ENCODE data around the gene HYAL2. TPM values are rescaled to one million over a fixed set of nuclear protein-coding genes. Genes with fewer than 3 reads are reported as not detected.

HYAL2 gene
- total and polyA plus RNA-seq, 9 of the 15 experiments (the other 6 are each of a cell fraction or from before 2014, with no cell fraction given), result 0.36 to 22.7 (median 11.4) TPM; not detected in 1

- TF ChIP-seq ZNF311 (CRISPR knock-in tag; IDR thresholded peaks at IDR 0.05) (no peak; the same call in 1 of the 2 replicates), NR3C1 (CRISPR knock-in tag; IDR thresholded peaks at IDR 0.05) (0 out of 2 replicates have a peak, but pooled peaks have one; percentile 51), MTA3 (IDR thresholded peaks at IDR 0.05; ENCODE audit: borderline replicate concordance) (peak; percentile 69; the same call in 1 of the 2 replicates), HOXB6 (CRISPR knock-in tag; IDR thresholded peaks at IDR 0.05; ENCODE audit: borderline replicate concordance) (no peak), BRD4 (IDR thresholded peaks at IDR 0.05) (no peak), HEY1 (CRISPR knock-in tag; IDR thresholded peaks at IDR 0.05; ENCODE audit: borderline replicate concordance) (no peak), HNRNPL (IDR thresholded peaks at IDR 0.05; ENCODE audit: low read depth, low read length) (0 out of 2 replicates have a peak, but pooled peaks have one; percentile 54), E4F1 (CRISPR knock-in tag; IDR thresholded peaks at IDR 0.05; ENCODE audit: borderline replicate concordance) (no peak), BHLHE40 (IDR thresholded peaks at IDR 0.05; ENCODE audit: low read length) (0 out of 2 replicates have a peak, but pooled peaks have one; percentile 3), ZNF707 (CRISPR knock-in tag; conservative IDR thresholded peaks at IDR 0.05) (no peak), ZBTB26 (CRISPR knock-in tag; IDR thresholded peaks at IDR 0.05) (no peak), ZNF518B (CRISPR knock-in tag; IDR thresholded peaks at IDR 0.05) (no peak), NR4A1 (CRISPR knock-in tag; IDR thresholded peaks at IDR 0.05) (no peak), NR4A1 (tag; IDR thresholded peaks at IDR 0.05) (no peak), TEAD2 (tag; IDR thresholded peaks at IDR 0.05) (no peak), FOS (IDR thresholded peaks at IDR 0.05; ENCODE audit: extremely low read depth, insufficient read length) (no peak), E2F3 (CRISPR knock-in tag; IDR thresholded peaks at IDR 0.05) (no peak), ETV5 (CRISPR knock-in tag; IDR thresholded peaks at IDR 0.05; ENCODE audit: low read depth) (0 out of 2 replicates have a peak, but pooled peaks have one; percentile 18), BDP1 (IDR thresholded peaks at IDR 0.05; ENCODE audit: insufficient read depth, insufficient read length) (no peak)
- TF ChIP-seq, protein P1, sequence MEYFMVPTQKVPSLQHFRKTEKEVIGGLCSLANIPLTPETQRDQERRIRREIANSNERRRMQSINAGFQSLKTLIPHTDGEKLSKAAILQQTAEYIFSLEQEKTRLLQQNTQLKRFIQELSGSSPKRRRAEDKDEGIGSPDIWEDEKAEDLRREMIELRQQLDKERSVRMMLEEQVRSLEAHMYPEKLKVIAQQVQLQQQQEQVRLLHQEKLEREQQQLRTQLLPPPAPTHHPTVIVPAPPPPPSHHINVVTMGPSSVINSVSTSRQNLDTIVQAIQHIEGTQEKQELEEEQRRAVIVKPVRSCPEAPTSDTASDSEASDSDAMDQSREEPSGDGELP (CRISPR knock-in tag; IDR thresholded peaks at IDR 0.05; ENCODE audit: borderline replicate concordance), result peak; percentile 84
These were observed 36.6 kb upstream of the HYAL2 start, which contains the start of gene TMEM115 (continued) for GRCh38 chr3:50358911-50359759.
